ENCODE results near the gene SBF2. TPM values are rescaled to one million over a fixed set of nuclear protein-coding genes. Genes with fewer than 3 reads are reported as not detected.
"Not testable (repeated sequence)": the region's sequence is repeated elsewhere in the genome, so short reads cannot be mapped to it uniquely, and the experiment has no call there.

The SBF2 gene
- total RNA-seq, 2 donors from 2014 or later: 18.5 to 25.8 TPM

DNA sequence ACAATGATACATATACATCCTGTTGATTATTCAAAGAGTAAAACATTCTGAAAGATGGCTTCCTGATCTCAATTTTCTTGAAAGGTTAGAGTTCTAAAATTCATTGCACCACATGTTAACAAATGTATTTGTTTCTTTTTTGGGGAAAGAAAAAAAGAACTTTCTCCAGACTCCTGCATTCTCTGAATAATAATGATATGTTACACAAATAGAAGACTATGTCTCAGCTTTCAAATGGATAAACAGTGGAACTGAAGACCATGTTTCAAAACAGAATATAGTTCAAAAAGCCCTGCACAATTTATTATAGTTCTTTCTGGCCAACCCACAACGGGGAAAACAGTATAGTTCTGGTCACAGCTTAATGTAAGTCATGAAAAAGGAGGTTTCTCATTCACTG is 277.0 kb downstream of the SBF2 start:
- intact Hi-C loops (cut with DNase I): no loop called here
- ATAC-seq (no peak), DNase-seq (no peak)

DNA sequence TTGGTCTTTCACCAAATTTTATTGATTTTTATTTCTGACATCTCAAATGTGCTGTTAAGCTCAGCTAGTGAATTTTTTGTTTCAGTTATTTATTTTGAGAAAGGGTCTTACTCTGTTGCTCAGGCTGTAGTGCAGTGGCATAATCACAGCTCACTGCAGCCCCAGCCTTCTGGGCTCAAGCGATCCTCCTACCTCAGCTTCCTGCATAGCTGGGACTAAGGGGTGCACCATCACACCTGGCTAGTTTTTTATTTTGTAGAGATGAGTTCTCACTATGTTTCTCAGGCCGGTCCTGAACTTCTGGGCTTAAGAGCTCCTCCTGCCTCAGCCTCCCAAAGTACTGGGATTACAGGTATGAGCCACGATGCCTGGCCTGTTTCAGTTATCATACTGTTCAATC is 282.0 kb downstream of the SBF2 start:
- DNase-seq: no peak
- ATAC-seq: no peak
- intact Hi-C loops (cut with DNase I): no loop called here

DNA sequence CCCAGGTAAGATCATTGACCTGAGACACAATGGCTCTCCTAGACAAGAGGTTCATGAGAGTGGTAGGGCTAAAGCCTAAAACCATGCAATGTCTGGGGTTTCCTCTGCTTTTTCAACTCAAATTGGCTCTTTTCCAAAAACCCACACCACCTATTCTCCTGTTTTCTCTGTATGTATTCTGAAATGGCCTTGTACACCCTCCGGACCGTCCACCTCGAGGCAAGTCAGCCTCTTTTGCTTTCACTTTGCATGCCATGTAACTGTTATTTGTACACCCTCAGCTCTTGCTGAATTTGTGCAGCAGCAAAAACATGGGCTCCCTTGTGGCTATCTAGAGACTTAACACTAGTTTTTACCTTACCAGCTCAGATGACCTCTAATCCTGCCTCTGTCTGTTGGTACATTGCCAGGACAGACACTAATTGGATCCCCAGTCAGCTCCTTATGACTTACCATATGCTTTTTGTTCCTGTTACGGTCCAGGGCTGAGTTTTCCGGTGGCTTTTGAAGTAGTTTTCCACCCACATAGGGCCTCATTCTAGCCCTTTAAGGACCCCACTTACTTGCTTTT is 288.0 kb downstream of the SBF2 start:
- ATAC-seq (no peak), DNase-seq (no peak)
- intact Hi-C loops (cut with DNase I): no loop called here

DNA sequence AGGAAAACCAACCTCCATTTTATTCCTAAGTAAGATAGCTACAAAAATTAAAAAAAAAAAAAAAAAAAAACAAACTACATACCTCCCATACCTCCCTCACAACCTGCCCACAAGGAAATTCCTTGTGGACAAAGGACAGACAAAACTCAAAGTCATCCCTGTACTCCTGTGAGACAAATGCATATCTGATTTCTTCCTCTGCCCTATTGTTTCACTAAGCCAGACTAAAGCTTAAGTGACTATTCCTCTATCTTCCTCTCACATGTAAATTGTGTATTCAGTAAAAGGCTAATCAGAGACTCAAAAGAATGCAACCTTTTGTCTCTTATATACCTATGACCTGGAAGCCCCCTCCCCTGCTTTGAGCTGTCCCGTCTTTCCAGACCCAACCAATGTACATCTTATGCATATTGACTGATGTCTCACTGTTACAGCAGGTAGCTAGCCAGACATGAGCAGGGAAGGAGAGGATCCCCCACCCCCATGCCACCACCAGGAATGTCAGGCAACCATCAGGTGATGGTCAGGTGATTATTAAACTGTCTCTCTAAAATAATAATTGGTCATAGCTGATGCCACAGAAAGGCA is 289.4 kb downstream of the SBF2 start:
- intact Hi-C loops (cut with DNase I): no loop called here
- no peak for DNase-seq
- no peak for ATAC-seq

DNA sequence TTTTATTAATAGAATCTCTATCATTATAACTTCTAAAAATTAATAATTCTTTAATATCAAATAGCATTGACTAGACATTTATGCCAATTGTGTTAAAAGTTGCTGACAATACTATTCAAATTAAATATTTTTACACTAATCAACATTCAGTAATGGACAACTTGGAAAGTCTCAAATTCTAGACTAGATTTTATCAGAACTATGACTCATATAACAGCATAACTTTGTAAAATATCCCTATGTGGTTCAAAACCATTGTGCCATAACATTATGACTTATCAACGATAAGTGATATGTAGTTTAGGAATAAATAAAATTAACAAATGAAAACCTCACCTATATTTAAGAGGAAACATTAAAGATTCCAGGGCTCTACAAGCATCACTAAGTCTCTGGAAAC is 291.8 kb downstream of the SBF2 start:
- intact Hi-C loops (cut with DNase I): no loop called here
- no peak for DNase-seq

DNA sequence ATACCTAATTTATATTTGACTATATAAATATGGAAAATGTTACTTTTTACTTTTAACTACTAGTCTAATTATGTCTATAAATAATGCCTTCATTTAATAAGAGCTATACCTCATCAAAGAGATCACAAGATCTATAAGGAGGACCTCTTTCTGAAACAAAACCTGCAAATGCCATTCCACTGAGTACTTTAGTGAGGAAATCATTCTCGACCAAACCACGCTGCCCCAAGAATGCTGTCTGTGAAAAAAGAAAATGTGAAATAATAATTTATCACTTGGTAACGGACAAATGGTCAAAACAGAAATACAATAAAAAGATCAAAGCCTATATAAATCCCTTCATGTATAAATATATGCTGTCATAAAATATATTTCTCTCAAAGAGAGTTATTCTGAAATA is 301.7 kb downstream of the SBF2 start:
- DNase-seq (no peak), ATAC-seq (no peak)
- intact Hi-C loops (cut with DNase I): no loop called here

More for the DNA sequence above, 291.8 kb downstream of the SBF2 start:
- ATAC-seq: no peak

DNA sequence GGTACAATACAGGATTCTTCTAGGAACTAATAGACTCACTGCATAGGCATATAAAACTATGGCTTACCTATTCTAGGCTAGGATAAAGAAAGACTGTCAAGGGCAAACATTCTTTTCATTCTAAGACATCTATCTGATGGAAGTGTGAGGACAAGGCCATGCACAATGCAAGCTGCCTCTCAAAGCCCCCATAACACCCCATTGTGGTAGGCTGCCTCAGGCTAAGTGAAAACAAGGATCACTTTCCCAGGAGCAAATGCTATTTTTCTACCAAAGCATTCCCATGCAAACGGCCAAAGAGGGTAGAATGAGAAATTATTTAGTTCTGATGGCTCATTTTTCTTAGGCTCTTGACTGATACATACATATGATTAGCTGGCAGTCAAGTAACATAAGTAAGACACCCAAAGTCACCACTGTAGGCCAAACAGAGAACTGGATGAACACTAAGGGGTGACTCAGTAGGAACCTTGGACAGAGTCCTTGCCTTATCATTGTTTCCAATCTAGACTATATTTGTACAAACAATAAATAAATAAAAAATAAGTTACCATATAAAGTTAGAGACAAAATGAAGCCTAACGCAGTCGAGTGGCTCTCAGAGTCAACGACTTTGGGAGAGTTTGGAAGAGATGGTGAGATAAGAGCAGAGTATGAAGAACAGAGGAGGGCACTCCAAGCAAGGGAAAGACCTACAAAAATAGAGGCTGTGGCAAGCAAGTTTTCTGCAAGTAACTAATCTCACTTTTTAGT is 303.6 kb downstream of the SBF2 start:
- ATAC-seq (no peak), DNase-seq (no peak)
- intact Hi-C loops (cut with DNase I): no loop called here

DNA sequence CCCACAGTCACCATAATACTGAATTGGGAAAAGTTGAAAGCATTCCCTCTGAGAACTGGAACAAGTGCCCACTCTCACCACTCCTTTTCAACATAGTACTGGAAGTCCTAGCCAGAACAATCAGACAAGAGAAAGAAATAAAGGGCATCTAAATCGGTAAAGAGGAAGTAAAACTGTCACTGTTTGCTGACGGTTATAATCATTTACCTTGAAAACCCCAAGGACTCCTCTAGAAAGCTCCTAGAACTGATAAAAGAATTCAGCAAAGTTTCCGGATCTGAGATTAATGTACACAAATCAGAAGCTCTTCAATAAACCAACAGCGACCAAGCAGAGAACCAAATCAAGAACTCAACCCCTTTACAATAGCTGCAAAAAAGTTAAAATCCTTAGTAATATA is 306.7 kb downstream of the SBF2 start:
- ATAC-seq; DNase-seq; intact Hi-C loops (cut with DNase I): not testable (repeated sequence)

DNA sequence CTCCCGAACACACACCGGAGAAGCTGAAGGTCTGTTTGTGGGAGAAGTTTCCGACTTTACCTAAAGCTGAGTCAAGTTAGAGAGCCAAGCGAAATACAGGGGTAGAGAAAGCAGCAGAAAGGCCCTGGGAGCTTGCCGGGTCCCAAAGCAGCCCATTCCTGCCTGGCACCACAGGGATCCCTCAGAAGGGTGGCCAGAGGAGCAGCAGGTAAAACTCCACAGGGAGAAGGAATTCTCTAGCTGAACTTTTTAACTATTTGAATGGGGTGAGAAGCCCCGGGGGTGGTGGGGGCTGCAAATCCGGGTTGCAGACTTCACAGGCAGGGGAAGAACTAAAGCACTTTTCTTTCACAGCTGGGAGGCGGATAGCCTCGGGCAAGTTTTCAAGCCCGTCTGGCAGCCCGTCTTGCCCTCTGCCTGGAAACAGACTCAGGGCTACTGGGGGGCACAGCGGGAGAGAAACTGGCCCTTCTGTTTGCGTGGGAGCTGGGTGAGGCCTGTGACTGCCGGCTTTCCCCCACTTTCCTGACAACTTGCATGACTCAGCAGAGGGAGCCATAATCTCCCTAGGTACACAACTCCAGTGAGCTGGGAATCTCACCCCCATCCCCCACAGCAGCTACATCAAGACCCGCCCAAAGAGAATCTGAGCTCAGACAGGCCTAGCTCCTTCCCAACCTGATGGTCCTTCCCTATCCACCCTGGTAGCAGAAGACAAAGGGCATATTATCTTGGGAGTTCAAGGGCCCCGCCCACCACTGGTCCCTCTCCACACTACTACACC is 311.0 kb downstream of the SBF2 start:
- intact Hi-C loops (cut with DNase I): no loop called here
- ATAC-seq (no peak), DNase-seq (no peak)

DNA sequence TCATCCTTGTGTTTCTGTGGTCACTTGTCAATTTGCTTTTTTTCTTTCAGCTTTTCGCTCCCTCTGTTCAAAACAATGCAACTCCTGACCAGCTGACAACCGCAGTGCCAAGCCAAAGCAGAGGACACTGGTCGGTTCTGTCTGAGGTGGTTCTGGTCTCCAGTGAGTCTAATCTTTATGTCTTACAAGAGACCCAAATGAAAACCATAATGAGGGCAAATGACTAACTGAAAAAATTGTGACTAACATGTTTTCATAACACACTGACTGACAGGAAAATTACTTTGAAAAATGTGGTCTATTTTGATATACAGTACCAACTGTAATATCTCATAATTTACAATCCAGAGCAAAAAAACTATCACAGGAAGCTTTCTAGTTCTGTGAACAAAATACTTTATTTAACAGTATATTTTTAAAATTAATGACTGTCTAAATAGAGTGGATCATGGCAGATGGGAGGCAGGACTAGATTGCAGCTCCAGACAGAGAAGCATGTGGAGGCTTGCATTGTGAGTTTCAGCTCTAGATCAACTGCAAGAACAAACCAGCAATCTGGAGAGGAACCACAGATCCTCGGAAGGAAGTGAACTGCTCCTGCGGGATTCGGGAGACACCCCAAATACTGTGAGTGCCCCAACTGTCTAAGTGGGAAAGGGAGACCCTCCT is 311.8 kb downstream of the SBF2 start:
- no peak for DNase-seq
- intact Hi-C loops (cut with DNase I): no loop called here
- no peak for ATAC-seq

DNA sequence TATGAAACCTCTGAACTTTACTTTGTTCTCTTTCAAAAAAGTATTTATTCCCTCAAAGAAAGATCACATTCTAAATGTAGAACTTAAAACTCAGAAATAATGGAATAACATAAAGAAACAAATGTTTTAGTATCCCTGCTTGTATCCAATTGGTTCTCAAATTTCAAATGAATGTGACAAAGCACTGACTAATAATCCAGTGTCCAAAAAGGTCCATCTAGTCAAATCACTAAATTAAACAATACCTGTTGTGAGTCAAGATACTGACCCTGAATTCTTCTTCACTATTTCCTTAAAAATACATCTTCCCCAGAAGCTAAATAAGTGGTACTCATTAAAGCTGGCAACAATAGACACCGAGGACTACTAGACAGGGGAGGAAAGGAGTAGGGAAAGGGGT is 313.1 kb downstream of the SBF2 start:
- intact Hi-C loops (cut with DNase I): no loop called here
- DNase-seq (no peak), ATAC-seq (no peak)

DNA sequence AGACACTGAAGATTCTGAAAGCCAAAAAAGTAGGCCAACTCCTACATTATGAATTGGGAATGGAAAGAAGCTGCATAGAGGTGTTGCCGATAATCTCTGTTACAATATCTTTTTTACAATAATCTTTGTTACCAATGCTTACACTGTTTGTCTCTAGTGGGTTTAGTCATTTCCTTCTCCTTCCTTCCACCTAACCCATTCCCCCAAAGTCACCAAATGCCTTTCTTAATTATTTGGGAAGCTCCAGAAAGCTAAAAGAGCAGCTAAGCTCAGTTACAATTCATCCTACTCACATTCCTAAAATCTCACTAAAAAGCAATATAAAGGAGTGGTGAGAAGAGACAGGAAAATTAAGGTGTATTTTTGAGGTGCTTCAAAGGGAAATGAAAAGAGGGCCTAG is 316.5 kb downstream of the SBF2 start:
- intact Hi-C loops (cut with DNase I): loop anchor here (10.0 kb wide), 2 partner anchors 223 to 347 kb away; no protein-coding TSS in a partner anchor
- DNase-seq (no peak), ATAC-seq (no peak)

DNA sequence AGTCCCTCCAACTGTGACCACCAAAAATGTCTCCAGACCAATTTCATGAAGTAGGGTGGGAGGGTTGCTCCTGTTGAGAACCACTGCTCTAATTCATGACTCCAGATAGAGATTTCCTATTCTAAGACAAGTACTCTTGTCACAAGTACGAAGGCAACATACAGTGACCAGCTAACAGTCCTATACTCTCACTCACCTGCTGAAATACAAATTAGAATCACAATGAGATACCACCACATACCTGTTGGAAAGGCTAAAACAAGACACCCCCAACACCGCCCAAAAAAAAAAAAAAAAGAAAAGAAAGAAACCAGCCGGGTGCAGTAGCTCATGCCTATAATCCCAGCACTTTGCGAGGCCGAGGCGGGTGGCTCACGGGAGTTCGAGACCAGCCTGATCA is 319.6 kb downstream of the SBF2 start:
- no peak for ATAC-seq
- intact Hi-C loops (cut with DNase I): loop anchor here (10.0 kb wide), 2 partner anchors 220 to 350 kb away; no protein-coding TSS in a partner anchor
- no peak for DNase-seq

DNA sequence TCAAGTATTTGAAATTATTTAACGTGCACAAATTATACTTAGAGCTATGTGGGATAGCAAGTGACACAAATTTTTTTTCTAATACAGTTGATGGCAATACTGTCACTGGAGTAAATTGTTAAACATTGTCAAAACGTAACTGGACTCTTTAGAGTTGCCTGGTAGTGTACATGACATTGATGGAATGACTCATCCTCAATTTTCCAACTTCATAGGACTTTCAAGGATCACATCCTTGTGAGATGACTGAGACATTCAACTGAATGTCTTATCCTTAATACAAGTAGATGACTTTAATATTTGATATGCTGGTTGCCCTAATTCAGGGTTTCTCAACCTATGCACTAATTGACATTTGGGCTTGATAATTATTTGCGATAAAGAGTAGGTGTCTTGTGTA is 320.1 kb downstream of the SBF2 start:
- intact Hi-C loops (cut with DNase I): loop anchor here (1.0 to 10.0 kb wide), 3 partner anchors 216 to 351 kb away; no protein-coding TSS in a partner anchor
- DNase-seq (no peak), ATAC-seq (no peak)

DNA sequence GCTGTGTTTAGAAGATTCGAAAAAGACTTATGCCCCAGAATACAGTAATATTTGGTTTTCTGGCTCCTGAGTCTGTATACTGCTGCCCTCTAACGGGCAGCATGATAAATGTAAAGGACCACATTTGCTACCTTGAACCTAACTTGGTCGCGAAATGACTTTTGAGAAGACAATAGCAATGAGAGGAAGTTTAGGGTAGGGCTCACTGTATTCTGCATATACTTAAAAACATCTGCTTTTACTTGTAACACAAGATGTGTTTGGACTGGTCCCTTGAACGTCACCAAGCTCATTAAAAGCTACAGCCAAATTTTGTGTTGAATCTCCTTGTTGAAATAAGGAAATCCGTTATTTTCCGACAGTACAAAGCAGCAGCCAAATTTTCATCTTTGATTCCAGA is 321.0 kb downstream of the SBF2 start:
- ATAC-seq: peak; percentile 78
- intact Hi-C loops (cut with DNase I): loop anchor here (1.0 to 10.0 kb wide), 3 partner anchors 215 to 352 kb away; no protein-coding TSS in a partner anchor

DNA sequence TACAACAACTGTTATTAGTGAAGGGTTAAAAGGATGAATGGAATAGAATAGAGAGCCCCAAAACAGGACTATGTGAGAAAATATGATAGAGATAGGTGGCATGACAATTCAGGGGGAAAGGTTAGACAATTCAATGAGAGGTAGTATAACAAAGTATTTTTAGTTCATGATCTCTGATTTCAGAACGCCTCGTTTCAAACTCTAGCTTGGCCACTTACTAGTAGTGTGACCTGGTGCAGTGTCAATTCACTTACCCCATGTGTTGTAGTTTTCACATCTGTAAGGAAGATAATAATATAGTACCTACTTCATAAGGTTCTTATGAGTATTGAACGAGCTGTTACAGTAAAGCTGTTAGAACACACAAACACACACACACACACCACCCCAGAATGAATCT is 322.1 kb downstream of the SBF2 start:
- peak in 1 of 2 donors; percentile 38 for ATAC-seq
- no peak for DNase-seq
- intact Hi-C loops (cut with DNase I): loop anchor here (10.0 kb wide), 2 partner anchors 217 to 353 kb away; no protein-coding TSS in a partner anchor

More for the DNA sequence above, 321.0 kb downstream of the SBF2 start:
- DNase-seq: no peak

DNA sequence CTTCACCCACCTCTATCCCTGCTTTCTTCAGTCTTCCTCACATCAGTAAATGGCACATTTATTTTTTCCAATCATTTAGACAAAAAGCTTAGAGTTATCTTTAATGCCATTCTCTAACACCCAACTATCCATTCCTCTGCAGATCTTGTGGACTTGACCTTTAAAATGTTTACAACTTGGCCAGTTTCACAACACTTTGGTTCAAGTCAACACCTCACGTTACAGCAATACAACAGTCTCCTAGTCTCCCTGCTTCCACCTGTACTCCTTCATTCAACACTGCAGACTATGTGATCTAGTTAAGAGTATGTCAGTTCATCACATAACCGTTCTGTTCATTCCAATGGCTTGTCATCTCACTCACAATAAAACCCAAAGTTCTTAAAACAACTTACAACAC is 325.0 kb downstream of the SBF2 start:
- ATAC-seq (no peak), DNase-seq (no peak)
- intact Hi-C loops (cut with DNase I): no loop called here

DNA sequence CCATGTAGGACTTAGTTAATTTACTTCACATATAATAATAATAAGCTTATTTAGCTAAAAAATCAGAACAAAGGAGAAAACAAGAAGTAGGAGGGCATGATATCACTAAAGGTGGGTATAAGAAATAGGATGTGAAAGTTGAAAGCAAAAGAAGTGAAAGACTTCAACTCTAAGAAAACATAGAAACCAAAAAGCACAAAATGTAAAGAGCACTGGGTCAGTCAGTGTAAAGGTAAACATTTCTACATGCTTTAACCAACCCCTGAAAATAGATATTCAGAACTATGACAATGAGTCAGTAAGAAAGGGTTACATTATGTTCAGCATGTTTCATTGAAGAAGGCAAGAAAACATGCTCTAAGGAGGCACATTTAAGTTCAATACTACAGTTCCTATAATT is 331.3 kb downstream of the SBF2 start:
- ATAC-seq (no peak), DNase-seq (no peak)
- intact Hi-C loops (cut with DNase I): no loop called here

DNA sequence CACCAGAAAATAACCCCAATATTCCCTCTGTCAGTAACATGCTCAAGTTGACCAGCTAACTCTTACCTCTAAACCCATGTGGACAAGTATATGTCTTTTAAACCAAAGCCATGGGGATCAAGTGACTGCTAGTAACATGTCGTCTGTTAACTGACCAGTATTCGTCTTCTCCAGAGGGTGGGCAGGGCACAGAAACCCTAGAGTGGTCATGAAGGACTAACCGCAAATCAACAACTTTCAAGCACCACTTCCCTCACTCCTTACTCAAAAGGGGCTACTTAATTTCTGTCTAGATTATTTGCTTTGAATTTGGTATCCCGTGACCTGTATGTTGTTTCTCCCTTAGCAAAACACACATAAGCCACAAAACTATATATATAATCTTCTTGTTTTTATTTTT is 336.9 kb downstream of the SBF2 start:
- ATAC-seq: no peak

More for the DNA sequence above, 336.9 kb downstream of the SBF2 start:
- intact Hi-C loops (cut with DNase I): no loop called here
- DNase-seq: no peak
